MCF 10A (cell line): Measurements from ENCODE around the gene CERS6. TPM values are rescaled to one million over a fixed set of nuclear protein-coding genes. Genes with fewer than 3 reads are reported as not detected.
A peak's percentile ranks its signal among the peaks of the same experiment; 100 is the strongest.

ENCODE experiments used
- BruUV-seq: library from RNA; stranded (reverse); fragments of 400-500 nt; replicated peaks from 2 replicates; lab custom pipeline; 2021; lab: Mats Ljungman, UMichigan
- CTCF ChIA-PET: fragments of 300-600 bp; sonication (Branson Sonifier 250); formaldehyde crosslinking; extraction: SDS; loops from one replicate; lab custom pipeline; 2021; ENCODE audit warnings: antibody characterized with exemption, inconsistent platforms; lab: Yijun Ruan, JAX
- POLR2A ChIA-PET: fragments of 300-600, 350-650 bp; sonication (Branson Sonifier 250); formaldehyde crosslinking; extraction: SDS; loops from one replicate; lab custom pipeline; 2020; ENCODE audit warnings: antibody characterized with exemption, inconsistent platforms; lab: Yijun Ruan, JAX
- DNase-seq: peaks from one replicate; pipeline ENCODE4 v3.0.0-alpha.2; 2018; ENCODE audit not compliant: unreplicated experiment
- H3K27ac Mint-ChIP-seq: one replicate; pipeline ENCODE4 v1.8.0; 2022; ENCODE audit warnings: mild to moderate bottlenecking, low read depth, mixed read lengths; ENCODE audit not compliant: unreplicated experiment
- H3K27me3 Mint-ChIP-seq: one replicate; pipeline ENCODE4 v1.8.0; 2022; ENCODE audit warnings: mixed read lengths; ENCODE audit not compliant: insufficient read depth, unreplicated experiment
- H3K36me3 Mint-ChIP-seq: one replicate; pipeline ENCODE4 v1.8.0; 2022; ENCODE audit warnings: mild to moderate bottlenecking, moderate library complexity, mixed read lengths; ENCODE audit not compliant: insufficient read depth, unreplicated experiment
- H3K4me1 Mint-ChIP-seq: one replicate; pipeline ENCODE4 v1.8.0; 2022; ENCODE audit warnings: mixed read lengths; ENCODE audit not compliant: insufficient read depth, unreplicated experiment
- H3K4me3 Mint-ChIP-seq: one replicate; pipeline ENCODE4 v1.8.0; 2022; ENCODE audit warnings: mild to moderate bottlenecking, moderate library complexity, mixed read lengths; ENCODE audit not compliant: unreplicated experiment
- H3K9me3 Mint-ChIP-seq: one replicate; pipeline ENCODE4 v1.8.0; 2022; ENCODE audit warnings: mixed read lengths; ENCODE audit not compliant: unreplicated experiment
- CTCF ChIP-seq: fragments of 200-600 bp; IDR thresholded peaks from one replicate; pipeline ENCODE4 v1.8.0; 2022; ENCODE audit warnings: antibody characterized with exemption, mild to moderate bottlenecking; ENCODE audit not compliant: unreplicated experiment
- intact Hi-C: fragments of 100-400 bp; cut with micrococcal nuclease; formaldehyde crosslinking; loops from 2 replicates; pipeline ENCODE4 v1.14.1; 2022
- total RNA-seq: library from RNA; stranded (reverse); gene quantifications from 2 replicates; pipeline ENCODE4 v1.2.3, GENCODE V29; 2022

The CERS6 gene
- total RNA-seq, 1 experiment from 2014 or later: 27.4 TPM

- DNase-seq: peak; percentile 44
- peak overlapping the region; percentile 86 for H3K27ac Mint-ChIP-seq
- peaks cover 33% of the 10 kb centered on the region for H3K4me1 Mint-ChIP-seq
- peaks cover 11% of the 10 kb centered on the region for H3K9me3 Mint-ChIP-seq
- H3K4me3 Mint-ChIP-seq: no peak overlapping the region
- ChIA-PET POLR2A (interaction anchor here (0.5 to 2.8 kb wide), 11 partner anchors 10 to 250 kb away, joined by 3 to 15 read pairs (median 4); no protein-coding TSS in a partner anchor), CTCF (interaction anchor here (0.7 to 1.0 kb wide), 2 partner anchors 77 to 132 kb away, joined by 3 read pairs; no protein-coding TSS in a partner anchor)
- intact Hi-C loops: loop anchor here (5.0 kb wide), 1 partner anchor 151 kb away; the partner anchor contains the start of gene CERS6
- no peaks in the 10 kb centered on the region for H3K36me3 Mint-ChIP-seq
- H3K27me3 Mint-ChIP-seq: no peaks in the 10 kb centered on the region
- BruUV-seq: no TSS peak
- TF ChIP-seq CTCF: no peak
Measured at GRCh38 chr2:168607992-168608391, 151.9 kb downstream of the CERS6 start.

GRCh38 chr2:168608796-168609195 is 152.7 kb downstream of the CERS6 start:
- Mint-ChIP-seq H3K4me1 (peaks cover 29% of the 10 kb centered on the region), H3K36me3 (no peaks in the 10 kb centered on the region), H3K27me3 (no peaks in the 10 kb centered on the region), H3K27ac (peak overlapping the region; percentile 86), H3K4me3 (no peak overlapping the region), H3K9me3 (peaks cover 11% of the 10 kb centered on the region)
- TF ChIP-seq CTCF: no peak
- BruUV-seq: no TSS peak
- CTCF ChIA-PET: interaction anchor here (0.9 kb wide), 1 partner anchor 12 kb away, joined by 3 read pairs; no protein-coding TSS in a partner anchor
- intact Hi-C loops: loop anchor here (5.0 kb wide), 1 partner anchor 151 kb away; the partner anchor contains the start of gene CERS6
- no peak for DNase-seq
- POLR2A ChIA-PET: interaction anchor here (0.6 to 2.8 kb wide), 11 partner anchors 11 to 251 kb away, joined by 3 to 15 read pairs (median 4); no protein-coding TSS in a partner anchor

GRCh38 chr2:168611091-168611490 is 155.0 kb downstream of the CERS6 start:
- TF ChIP-seq CTCF: no peak
- ChIA-PET CTCF (no interaction called here), POLR2A (interaction anchor here (0.6 to 1.1 kb wide), 3 partner anchors 27 to 974 kb away, joined by 3 to 4 read pairs (median 3); no protein-coding TSS in a partner anchor)
- Mint-ChIP-seq H3K9me3 (no peaks in the 10 kb centered on the region), H3K36me3 (peaks cover 13% of the 10 kb centered on the region), H3K27me3 (no peaks in the 10 kb centered on the region), H3K4me1 (peaks cover 24% of the 10 kb centered on the region), H3K27ac (no peak overlapping the region), H3K4me3 (no peak overlapping the region)
- no TSS peak for BruUV-seq
- intact Hi-C loops: no loop called here
- DNase-seq: no peak

- Mint-ChIP-seq H3K4me3 (no peak overlapping the region), H3K4me1 (peaks cover 24% of the 10 kb centered on the region), H3K9me3 (no peaks in the 10 kb centered on the region), H3K36me3 (peaks cover 13% of the 10 kb centered on the region), H3K27ac (no peak overlapping the region), H3K27me3 (no peaks in the 10 kb centered on the region)
- no peak for DNase-seq
- BruUV-seq: no TSS peak
- intact Hi-C loops: no loop called here
- CTCF ChIA-PET: no interaction called here
- POLR2A ChIA-PET: interaction anchor here (1.0 to 1.1 kb wide), 2 partner anchors 28 to 60 kb away, joined by 3 to 4 read pairs; no protein-coding TSS in a partner anchor
- TF ChIP-seq CTCF: no peak
Measured at GRCh38 chr2:168611896-168612650, 156.0 kb downstream of the CERS6 start.
